GM19372 (cell line): Measurements from ENCODE around the gene HPN.
"Not testable (repeated sequence)": the region's sequence is repeated elsewhere in the genome, so short reads cannot be mapped to it uniquely, and the experiment has no call there.

Experiments used
- ATAC-seq: cut with Tn5 transposase; IDR thresholded peaks from one replicate; pipeline ENCODE4 v1.9.1; 2021; ENCODE audit warnings: mild to moderate bottlenecking, low read depth, moderate library complexity; ENCODE audit not compliant: unreplicated experiment

Gene HPN

DNA sequence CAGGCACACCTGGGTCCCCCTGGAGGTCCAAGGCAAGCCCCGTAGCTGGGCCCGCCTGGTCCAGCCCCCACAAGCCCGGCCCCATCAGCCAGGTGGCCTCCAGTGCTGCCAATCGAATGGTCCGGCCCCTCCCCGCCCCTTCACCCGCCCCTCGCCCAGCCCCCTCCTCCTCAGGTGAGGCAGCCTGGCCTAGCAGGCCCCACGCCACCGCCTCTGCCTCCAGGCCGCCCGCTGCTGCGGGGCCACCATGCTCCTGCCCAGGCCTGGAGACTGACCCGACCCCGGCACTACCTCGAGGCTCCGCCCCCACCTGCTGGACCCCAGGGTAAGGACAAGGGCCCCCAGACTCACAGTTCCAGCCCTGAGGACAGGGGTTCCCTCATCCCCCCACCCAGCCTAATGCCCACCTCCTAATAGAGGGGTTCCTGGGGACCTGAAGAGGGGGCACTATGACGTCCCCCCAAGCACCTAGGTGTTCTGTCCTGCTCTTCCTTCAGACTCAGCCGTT is at the start of gene HPN:
Gene HPN, plus strand, starts transcription at position 174 of the 508 bp plus-strand sequence. CDS start 786 bp downstream, outside the sequence.
- no peak for ATAC-seq

DNA sequence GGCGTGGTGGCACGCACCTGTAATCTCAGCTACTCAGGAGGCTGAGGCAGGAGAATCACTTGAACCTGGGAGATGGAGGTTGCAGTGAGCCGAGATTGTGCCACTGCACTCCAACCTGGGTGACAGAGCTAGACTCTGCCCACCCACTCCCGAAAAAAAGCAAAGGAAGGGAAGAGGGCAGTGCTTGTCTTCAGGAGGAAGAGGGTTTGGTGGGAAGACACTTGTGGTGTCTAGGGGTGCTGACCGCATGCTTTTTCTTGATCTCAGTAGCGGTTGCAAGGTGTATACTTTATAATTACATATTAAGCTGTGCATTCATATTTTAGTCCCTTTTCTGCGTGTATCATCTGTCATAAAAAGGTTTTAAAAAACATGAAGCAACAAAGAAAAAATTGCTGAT is 48.9 kb upstream of the HPN start:
- ATAC-seq, result not testable (repeated sequence)

DNA sequence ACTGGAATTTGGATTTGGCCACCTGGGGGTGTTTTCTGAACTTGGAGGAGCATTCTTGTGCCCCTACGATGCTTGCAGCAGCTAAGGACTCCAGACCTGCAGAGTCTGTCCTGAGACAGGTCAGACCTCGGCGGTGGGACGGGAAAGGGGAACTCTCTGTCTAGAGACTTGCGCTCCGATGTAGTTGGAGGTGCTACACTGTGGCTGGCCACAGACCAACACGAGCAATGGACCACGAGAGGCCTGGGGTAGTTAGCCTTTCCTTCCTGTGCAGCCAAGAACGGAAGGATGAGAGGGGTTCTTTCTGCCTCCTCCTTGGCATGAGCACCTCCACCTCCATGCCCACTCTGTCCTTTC is 47.3 kb upstream of the HPN start:
- no peak for ATAC-seq

DNA sequence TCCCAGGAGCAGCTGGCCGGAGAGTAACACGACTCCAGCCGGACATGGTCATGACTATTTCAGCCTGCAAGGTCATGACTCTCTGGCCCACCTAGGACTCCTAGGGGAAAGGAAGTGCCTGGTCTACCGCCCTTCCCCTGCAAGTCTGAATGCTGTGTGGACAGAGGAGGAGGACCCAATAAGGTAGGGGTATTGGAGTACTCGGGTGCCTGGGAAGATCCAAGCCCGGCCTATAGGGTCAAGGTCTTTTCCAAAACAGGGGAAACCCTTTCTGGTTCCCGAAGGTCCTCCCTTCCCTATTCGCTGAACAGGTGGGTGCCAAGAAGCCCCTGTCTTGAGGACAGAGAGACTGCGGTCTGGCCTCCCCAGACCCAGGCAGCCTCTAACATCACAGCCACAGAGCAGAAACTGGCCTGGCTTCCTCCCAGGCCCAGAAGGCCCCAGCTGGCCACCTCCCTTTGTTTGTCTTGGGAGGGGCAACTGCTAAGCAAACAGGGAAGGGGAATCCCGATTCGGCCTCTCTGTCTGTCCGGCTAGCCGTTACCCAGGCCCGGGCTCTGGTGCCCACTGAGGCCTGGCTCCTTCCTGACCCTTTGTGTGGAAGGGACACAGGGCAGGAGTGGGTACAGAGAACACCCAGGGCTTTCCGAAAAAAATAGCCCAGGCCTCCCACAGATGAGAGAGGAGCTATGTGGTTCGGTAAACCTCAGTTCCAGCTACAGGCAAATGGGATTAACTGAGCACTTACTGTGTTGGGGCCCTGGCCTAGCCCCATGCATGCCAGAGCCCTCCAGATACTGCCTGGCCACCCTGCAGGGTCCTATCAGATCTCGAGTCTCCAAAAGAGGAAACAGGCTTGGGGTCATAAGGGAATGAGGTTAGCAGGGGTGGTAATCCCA is 46.6 kb upstream of the HPN start:
- ATAC-seq, result no peak

DNA sequence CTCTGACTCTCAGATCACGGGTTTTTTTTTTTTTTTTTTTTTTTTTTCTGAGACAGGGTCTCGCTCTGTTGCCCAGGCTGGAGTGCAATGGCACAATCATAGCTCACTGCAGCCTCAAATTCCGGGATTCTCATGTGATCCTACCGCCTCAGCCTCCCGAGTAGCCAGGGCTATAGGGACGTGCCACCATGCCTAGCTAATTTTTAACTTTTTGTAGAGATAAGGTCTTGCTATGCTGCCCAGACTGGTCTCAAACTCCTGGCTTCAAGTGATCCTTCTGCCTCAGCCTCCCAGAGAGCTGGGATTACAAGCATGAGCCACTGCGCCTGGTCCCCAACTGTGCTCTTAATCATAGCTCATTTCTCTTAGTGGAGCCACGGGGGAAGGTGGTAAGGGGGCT is 46.0 kb upstream of the HPN start:
- no peak for ATAC-seq

DNA sequence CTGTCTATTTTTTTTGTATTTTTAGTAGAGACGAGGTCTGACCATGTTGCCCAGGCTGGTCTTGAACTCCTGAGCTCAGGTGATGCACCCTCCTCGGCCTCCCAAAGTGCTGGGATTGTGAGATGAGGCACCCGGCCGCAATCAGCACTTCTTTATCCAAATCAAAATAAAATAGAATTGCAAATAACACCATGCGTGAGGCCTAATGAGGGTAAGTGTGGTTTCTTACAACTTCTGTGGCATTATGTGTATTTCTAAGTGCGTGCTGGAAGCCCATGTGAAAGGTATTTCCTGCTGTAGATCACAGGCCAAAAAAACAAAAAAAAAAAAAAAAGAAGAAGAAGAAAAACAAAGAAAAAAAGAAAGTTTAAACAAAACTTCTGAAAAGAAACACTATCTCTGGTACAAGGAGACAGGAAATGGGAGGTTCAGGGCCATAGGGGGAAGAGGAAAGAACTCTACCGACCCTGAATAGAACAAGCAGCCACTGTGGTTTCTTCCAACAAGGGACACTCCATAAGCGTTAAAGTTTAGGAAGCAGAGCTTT is 44.4 kb upstream of the HPN start:
- ATAC-seq, result no peak

DNA sequence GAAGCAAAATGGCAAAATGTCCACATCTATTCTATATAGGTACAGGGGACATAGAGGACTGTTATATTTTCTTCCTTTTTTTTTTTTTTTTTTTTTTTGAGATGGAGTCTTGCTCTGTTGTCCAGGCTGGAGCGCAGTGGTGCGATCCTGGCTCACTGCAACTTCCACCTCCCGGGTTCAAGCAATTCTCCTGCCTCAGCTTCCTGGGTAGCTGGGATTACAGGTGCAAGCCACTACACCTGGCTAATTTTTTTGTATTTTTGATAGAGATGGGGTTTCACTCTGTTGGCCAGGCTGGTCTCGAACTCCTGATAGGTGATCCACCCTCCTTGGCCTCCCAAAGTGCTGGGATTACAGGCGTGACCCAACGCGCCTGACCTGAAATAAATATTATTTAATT is 43.3 kb upstream of the HPN start:
- ATAC-seq, result not testable (repeated sequence)

DNA sequence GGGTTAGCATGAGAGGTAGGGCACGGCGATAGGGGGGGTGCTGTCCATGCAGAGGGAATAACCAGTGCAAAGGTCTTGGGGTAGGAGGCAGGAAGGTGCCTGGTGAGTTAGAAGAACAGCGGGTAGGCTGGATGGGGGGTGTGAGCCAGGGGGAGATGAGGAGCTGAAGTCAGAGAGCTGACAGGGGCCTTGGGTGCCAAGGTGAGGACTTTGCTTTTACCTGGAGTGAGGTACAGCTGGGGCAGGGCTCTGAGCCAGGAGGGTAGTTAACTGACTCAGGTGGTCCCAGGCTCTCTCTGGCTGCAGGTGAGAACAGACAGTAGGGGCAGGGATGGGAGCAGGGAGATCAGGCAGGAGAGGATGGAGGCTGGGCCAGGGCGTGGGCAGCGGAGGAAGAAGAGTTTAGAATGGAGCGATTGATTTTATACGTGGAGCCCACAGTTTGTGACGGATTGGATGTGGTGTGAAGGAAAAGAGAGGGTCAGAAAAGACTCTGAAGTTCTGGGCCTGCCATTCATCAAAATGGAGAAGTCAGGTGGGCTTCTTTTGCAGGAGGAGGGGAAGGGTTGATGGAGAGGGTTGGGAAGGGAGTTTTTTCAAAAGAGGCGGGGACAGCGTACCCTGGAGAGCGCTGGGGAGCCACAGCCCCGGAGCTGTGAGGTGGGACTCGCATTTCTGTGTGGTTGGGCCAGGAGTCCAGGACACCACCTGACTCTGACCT is 42.6 kb upstream of the HPN start:
- ATAC-seq, result no peak

DNA sequence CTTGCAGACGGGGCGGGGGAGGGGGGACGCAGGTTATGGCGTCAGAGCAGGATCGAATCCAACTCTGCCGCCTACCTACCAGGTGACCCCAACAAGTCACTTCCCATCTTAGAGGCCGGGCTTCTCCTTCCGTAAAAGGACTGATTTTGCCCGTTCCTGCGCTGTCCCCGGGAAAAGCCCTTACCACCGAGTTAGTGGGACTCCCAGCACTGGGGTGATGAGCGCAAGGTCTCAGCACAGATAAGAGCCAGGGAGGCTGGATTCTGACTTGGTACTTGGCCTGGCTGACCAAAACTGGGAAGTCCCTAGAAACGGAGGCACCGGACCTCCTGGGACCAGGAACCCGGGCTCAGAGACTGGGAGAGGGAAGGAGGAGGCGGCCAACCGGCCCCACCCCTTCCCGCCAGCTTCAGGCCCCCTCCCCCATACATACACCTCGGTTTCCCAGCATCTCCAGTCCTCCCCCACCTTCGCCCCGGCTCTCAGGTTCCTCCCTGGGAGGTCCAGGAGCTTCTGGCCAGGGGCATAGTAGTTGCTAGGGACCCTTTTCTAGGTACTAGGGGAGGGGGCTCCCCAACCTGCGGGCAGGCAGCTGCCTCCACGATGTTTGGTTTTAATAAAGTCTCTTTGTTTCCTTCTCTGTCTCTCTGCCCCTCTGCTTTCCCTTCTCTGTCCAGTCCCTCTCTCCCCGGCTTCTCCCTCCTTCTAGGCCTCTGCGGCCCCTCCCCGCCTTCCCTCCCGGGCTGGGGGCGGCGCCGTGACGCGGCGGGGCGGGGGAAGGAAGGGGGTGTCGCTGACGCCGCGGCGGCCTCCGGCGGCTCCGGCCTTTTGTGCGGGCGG is 41.8 kb upstream of the HPN start, which contains the start of gene GRAMD1A:
Gene GRAMD1A, plus strand, starts transcription at position 826 of the 840 bp plus-strand sequence. CDS start 156 bp downstream, outside the sequence.
- ATAC-seq, result peak; percentile 46

DNA sequence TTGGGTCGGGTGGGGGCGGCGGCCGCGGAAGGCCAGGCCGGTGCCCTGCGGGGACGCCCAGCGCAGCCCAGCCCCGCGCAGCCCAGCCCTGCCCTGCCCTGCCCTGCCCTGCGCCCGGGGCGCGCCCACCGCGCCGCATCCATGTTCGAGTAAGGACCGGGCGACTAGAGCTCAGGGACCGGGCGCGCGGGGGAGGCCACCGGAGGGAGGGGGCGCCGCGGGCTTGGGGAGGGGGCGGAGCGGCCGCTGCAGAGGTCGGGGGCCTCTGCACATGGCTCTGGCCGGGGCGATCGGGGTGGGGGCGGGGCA is 41.2 kb upstream of the HPN start:
- no peak for ATAC-seq

DNA sequence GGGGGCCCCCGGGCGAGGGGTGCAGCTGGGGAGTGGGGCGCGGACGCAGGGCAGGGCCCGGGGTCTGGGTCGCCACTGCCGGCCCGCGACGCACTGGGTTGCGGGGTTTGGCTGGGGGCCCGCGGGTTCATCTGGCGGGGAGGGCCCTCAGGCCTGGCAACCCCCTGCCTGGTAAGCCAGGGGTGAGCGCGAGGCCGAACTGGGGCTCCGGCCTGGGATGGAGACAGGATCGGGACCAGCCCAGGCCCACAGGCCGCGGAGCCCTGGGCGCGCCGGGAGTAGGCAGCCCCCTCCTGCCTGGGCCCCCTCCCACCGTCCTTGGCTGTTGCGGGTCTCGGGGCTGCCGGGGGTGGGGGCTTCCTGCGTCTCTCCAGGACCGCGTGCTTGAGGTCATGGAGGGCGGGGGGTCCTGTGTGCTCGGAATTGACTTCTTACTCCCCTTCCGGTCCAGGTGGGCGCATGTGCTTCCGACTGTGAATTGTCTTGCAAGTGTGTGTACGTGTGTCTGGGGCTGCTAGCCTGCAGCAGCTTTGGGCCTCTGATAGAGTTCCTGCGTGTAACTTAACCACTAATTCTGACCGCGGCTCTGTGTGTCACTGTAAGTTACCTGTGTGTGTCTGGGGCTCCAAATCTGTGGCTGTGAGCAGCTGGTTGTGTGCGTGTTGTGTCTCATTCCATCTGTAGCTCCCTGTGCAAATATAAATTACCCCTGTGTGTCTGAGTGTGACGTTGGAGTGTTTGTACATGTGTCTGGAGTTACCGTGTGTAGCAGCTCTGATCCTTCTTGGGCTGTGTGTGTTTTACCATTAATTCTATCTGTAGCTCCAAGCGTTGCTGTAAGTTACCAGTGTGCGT is 40.6 kb upstream of the HPN start:
- ATAC-seq, result peak; percentile 4

DNA sequence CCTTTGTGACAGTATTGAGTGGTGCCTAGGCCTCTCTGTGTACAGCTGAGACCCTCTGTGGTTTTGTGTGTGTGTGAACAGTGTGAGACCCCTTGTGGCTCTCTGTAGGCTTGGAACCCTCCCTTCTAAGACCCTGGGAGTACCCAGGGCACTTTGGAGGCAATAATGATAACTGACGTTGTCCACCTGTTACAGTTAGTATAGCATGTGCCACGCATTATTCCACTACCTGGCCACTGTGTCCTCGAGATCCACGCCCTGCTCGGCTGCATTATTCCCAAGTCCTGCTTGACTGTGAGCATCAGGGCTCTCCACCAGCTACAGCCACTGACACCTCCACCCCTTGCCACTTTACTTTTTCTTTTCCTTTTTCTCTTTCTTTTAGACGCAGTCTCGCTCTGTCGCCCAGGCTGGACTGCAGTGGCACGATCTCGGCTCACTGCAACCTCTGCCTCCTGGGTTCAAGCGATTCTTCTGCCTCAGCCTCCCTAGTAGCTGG is 39.4 kb upstream of the HPN start:
- no peak for ATAC-seq

DNA sequence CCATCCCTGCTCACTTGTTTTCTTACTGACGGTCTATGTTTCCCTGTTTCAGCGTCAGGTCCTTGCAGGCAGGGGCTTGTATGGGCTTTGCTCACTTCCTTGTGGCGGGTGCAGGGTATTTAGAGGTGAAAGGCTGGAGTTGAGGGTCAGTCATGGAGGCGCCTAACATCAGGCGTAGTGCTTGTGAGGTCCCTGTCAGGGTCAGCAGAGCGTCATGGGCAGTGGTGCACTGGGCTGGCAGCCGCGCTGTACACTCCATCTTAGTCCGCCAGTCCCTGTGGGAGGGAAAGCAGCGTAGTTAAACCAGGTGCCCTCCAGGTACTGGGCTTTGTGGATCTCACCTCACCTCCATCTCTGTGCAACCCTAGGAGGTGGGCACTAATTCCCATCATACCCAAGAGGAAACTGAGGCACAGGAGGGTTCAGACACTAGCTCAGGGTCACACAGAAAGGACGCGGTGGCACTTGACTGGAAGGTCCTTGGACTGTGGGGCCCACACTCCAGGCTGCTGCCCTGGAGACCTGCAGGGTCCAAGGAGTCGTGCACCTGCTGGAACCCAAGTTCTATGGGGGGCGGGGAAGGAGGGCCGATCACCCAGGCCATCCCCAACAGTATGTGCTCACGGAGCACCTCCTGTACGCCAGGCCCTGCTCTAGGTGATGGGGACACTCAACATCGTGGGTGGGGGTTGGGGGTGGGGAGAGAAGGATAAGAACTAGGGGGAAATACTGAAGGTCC is 36.8 kb upstream of the HPN start:
- no peak for ATAC-seq

DNA sequence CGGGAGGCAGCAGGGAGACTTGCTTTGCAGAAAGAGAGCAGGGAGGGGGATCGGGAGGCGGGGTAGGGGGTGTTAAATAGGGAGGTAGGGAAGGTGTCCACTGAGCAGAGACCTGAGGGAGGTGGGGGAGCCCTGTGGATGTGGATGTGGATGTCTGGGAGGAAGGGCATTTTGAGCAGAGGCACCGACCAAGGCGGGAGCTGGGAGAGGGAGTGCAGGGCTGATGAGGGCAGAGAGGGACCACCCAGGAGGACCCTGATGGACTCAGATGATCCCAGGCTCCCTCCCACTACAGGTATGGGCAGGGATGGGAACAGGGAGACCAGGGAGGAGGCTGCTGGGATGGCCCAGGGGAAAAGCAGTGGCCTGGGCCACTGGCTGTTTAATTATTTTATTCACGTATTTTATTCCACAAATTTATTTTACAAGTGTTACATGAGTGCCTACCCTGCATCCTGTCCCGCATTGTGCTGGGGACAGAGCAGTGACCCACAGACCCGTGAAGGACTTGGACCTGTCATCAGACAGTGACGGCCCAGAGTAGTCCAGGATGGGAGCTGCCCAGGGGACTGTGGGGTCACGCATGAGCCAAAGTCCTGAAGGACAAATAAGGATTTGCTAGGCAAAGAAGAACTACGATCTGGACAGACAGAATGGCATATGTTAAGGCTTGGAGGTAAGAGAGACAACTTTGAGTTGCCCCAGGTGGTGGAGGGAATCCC is 36.1 kb upstream of the HPN start:
- no peak for ATAC-seq

DNA sequence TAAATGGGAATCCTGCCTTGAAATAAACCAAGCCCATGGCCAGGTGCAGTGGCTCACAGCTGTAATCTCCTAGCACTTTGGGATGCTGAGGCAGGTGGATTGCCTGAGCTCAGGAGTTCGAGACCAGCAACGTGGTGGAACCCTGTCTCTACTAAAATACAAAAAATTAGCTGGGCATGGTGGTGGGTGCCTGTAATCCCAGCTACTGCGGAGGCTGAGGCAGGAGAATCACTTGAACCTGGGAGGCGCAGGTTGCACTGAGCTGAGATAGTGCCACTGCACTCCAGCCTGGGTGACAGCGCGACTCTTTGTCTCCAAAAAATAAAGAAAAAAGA is 35.5 kb upstream of the HPN start:
- ATAC-seq, result not testable (repeated sequence)

DNA sequence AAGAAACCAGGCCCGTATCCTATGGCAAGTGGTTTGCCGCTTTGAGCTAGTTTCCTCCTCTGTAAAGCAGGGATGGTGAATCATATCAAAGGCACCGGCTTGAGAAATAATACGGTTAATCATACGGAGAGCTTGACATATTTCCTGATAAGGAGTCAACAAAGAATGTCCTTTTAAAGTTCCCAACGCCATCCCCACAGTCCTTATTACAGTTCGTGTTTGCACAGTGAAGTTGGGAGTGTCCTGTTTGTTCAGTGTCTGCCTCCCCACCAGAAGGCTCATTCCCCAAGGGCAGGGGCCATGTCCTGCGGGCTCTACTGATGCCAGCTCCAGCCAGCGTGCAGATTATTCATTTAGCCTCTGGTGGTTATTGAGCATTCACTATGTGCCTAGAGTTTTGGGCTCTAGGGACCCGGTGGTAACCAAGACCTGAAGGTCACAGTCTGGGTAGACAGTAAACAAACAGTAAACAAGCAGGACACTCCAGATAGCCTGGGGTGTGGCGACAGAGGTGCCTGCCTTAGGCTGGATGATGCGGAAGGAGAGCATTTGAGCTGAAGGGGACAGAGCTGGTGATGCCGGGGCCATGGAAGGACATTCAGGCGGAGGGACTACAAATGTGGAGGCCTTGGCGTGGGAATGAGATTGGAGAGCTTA is 35.1 kb upstream of the HPN start:
- no peak for ATAC-seq

DNA sequence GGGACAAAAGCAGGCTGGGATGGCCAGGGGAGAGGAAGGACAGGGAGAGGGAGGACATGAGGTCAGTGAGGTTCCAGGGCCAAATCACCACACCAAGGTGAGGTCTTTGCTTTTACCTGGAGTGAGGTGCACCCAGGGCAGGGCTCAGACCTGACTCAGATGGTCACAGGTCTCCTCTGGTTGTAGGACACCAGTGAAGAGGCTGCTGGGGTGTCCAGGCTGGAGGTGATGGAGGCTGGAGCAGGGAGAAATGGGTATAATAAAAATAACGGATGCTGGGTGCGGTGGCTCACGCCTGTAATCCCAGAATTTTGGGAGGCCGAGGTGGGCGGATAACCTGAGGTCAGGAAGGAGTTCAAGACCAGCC is 34.5 kb upstream of the HPN start:
- ATAC-seq, result no peak

DNA sequence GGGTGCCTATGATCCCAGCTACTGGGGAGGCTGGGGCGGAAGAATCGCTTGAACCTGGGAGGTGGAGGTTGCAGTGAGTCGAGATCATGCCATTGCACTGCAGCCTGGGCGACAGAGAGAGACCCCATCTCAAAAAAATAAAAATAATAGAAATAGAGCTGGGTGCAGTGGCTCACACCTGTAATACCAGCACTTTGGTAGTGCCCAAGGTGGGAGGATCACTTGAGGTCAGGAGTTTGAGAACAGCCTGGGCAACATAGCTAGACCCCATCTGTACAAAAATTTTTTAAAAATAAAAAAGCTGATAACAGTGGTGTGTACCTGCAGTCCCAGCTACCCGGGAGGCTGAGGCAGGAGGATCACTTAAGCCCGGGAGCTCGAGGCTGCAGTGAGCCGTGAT is 34.1 kb upstream of the HPN start:
- not testable (repeated sequence) for ATAC-seq
